Activated CD4-positive, alpha-beta T cell treated with anti-CD3 and anti-CD28 coated beads, Interleukin-10, Interleukin-2, amounts not matched to agents 100 ng/mL and 50 ng/mL, durations not matched to agents 16 hours and 8 hours (primary cell): ENCODE data around the gene KIAA1671.
A peak's percentile ranks its signal among the peaks of the same experiment; 100 is the strongest.

ENCODE experiments used
- DNase-seq: peaks from one replicate; pipeline ENCODE4 v3.0.0-alpha.2; 2020

Gene KIAA1671

DNA sequence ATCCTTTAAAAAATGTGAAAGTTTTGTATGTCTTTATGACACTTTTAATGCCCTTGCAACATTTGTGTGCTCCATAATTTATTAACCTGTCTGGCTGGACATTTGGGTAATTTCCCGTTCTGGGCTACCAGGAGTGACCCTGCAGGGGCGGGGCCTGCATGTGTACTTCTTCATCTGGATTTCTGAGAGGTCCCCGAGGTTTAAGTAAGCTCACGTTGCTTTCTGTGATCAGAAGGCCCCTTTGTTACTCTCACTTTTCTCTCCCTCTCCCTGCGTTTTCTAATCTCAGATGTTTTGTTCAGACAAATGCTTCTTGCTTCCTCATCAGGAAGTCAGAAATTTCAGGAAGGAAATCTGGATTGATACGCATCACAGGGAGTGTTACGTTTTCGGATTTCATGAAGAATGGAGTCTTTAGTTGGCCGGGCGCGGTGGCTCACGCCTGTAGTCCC, 168.3 kb downstream of the KIAA1671 start:
- DNase-seq: no peak

DNA sequence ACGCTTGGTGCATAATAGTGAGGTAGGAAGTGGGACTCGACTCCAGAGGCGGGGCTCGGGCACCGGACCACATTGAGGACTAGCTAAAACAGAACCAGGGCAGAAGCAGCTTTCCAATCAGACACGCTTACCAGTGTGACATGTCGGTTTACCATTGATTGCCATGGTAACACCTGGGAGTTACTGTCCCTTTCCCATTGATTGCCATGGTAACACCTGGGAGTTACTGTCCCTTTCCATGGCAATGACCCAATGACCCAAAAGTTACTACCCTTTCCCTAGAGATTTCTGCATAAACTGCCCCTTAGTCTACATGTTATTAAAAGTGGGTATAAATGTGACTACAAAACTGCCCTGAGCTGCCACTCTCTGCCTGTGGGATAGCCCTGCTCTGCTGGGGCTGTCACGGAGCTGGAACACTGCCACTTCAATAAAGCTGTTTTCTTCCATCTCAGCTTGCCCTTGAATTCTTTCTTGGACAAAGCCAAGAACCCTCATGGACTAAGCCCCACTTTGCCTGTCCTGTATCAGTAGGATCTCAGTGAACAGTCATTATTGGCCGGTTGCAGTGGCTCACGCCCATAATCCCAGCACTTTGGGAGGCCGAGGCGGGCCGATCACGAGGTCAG, 169.7 kb downstream of the KIAA1671 start:
- no peak for DNase-seq

DNA sequence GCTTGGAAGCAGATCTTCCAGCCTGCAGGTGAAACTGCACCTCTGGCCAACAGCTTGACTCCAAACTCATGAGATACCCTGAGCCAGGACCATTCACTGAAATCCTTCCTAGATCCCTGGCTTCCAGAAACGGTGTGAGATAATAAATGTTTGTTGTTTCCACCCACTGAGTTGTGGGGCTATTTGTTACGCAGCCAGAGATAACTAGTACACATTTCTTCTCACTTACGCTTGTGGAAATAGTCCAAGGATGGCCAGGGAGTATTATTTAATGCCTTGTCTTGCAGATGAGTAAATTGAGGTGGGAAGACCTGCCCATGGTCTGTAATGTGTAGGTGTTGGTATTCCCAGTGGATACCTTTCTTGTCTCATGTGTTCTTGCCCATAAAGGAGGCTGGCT, 171.2 kb downstream of the KIAA1671 start:
- DNase-seq: no peak

DNA sequence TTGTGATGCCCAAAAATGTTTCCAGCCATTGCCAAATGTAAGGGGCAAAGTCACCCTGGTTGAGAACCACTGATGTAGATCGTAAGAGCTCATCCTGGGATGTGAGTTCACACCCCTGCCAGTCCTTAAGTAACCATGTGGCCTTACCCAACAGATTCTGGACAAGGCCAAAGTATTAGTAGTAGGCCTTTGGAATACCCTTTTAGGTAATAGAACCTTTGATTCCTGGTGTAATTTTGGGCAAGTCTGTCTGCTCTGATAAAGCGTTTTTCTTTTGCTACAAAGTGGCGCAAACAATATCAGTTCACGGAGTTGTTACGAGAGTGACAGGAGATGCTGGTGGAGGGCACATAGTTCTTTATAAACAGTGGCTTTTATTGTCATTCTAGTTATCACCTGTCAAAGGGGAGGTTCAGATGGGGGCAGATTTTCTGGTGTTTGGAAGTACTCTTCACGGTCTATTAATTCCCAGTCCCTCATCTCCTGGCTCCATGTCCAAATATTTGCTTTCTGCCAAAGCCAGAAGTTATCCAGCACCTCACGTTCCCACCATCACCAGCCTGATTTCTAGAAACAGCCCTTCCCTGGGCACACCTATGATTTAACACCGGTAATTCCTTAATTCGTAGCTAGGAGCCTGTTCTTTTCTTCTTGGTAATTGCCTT, 173.3 kb downstream of the KIAA1671 start:
- DNase-seq: no peak

DNA sequence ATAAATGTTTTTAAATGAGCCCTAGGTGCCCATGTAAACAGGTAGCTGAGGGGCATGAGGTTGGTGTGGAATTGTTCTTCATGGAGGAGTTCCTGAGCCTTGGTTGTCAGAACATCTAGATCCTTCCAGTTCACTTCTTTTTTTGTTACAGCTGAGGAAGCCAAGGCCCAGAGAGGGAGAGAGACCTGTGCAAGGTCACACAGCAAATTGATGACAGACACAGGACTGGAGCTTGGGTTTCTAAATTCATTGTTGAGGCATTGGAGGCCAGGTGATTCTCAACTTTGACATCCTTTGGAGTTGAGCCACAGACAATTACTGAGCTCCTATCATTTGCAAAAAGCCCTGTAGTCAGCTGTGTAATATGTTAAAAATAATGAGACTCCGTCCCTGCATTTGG, 174.0 kb downstream of the KIAA1671 start:
- DNase-seq: no peak

DNA sequence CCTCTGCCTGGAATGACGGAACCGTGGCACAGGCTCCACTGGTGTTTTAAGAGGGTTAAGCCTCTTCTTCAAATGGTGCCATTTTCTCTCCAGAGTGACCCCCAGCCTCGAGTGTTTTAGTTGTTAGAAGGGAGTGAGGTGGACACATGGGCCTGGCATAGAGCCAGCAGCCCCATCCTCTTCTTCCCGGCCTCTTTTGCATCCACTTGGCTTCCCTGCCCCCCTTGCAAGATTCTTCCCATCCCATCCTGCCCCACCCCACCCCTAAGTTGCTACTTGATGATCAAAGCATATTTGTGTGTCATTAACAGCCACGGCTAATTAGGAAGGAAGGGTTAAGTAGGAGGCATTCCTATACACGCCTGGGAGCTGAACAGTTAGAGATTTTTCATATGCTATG, 174.8 kb downstream of the KIAA1671 start:
- DNase-seq: no peak

DNA sequence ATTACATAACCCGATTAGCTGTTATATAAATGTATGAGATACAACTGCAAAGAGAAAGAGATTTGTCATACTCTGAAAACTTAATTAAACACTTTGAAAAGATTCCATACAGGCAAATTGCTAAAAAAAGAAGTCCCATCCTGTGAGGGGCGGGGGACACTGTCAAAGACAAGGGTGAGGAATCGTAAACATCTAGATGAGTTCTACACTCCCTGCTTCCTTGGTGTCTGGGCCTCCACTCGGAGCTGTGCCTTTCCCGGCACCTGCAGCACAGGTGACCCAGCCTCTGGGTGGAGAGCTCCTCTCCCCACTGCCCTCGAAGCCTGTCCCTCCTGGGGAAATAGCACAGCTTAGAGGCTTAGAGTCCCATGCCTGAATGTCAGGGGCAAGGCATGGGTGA, 177.9 kb downstream of the KIAA1671 start:
- DNase-seq: no peak

DNA sequence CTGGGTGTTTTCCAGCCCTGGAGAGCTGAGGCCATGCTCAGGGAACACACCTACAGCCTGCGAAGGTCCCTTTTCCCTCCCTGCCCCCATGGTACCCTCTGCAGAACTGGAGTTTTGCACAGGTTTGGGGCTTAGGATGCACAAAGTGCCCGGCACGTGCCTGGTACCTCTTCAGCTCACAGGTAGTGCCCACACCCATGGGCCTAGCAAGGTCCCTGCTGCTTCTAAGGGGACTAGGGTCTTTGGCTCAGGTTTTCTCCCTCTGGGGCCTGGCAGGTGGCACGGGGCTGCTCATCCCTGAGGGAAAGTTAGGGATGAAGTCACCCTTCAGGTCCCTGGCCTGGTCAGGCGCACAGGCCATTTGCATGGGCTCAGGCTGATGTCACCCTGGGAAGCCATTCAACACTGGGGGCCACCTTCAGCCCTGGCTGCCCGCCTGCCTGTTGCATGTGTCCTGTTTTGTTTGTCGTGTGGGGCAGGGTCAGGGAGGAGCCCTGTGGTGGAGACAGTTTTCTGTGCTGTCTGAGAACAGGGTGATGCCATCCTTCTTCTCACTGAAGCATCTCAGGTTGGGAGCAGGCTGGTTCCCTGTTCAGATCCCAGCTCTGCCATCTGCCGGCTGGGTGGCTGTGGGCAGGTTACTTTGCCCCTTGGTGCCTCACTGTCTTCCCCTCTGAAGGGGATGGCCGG, 178.8 kb downstream of the KIAA1671 start:
- no peak for DNase-seq

DNA sequence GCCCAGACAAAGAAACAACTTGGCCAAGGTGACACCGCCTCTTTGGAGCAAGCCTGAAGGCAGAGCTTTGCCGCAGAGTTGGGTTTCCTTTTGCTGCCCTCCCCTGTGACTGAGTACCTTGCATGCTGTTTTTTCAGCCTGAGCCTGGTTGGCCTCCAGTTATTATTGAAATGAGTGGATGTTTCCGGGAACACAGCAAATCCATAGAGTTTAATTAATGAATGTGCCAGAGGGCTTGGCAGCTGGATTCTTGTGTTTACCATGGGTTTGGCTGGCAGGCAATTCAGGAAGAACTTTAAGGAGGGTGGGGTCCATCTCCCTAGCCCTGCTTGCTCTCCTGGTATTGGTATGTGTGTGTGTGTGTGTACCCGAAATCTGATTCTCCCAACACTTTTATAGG, 181.5 kb downstream of the KIAA1671 start:
- no peak for DNase-seq

DNA sequence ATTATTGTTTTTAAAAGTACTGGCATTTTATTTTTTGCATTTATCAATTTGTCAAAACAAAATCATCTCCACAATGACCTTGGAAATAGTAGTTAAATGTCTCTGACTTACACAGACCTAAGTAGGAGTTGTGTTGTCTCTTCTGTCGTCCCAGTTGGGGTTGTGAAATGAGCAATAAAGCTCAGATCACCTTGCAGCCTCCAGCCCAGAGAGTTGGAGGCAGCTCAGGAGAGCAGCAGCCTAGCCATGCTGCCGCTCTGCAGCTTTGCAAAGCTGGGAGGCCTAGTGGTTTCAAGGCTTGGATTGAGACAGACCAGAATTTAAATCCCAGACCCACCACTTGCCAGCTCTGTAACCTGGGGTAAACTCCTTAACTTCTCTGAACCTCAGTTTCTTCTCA, 181.9 kb downstream of the KIAA1671 start:
- DNase-seq: peak; percentile 25

DNA sequence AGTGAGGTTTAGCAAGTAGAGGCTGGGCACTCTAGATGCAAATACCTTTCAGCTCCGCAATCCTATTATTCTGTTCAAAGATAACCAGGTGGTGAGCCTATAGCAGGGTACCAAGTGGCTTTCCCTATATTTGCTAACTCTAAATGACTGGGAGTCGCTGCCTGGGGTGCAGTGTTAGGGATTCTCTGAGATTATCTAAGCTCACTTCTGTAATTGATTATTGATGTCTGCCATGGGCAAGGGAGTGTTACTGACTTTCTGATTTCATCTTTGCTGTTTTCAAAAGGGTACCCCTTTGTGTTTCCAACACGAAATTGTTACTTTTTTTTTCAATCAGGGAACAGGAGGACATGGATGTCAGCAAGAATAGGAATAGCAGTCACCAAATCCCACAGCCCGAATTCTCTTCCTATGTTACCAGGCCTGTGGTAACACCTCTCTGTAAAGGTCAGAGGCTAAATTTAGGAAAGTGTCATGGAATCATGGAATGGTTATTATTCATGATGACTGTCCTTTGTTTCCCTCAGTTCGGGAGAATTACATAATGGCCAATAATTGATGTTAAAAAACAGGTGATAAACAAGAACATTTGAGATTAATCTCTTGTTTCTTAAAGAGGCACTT, 184.5 kb downstream of the KIAA1671 start:
- no peak for DNase-seq

DNA sequence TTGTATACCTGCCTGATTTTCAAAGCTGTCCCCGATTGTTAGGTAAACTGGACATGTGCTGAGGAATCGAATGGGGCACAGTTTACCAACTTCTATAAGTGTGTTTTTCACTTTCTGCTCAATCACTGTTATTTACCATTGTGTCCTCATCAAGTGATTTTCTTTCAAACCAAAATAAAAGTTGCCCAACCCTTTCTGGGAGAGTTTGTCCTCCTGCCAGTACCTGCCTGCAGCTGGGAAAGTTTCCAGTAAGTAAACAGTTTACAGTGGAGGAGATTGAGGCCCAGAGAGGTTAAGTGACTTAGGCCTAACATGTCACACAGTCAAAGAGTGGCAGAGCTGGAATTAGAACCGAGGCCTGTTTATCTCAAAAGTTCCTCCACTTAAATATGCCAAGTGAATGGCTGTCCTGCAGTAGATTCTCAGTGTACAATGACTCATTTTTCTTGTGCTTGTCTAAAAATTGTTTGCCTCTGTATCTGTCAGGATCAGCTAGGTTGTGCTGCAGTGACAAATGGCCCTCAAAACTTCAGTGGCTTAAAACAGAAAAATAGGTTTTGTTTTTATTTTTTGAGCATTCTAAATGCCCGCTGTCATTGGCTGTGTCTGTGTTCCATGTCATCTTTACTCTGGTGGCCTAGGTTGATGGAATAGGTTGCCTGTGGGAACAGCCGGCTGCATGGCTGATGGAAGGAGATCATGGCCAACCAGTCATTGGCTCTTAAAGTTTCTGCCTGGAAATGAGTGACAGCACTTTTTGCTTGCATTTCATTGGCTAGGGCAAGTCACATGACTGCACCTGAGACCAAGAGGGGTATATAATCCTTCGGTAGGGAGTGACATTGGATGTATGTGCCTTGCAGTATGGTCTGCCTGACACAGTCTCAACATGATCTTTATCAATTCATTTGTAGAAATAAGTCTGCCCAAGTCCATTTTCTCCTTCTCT, 185.3 kb downstream of the KIAA1671 start:
- no peak for DNase-seq

DNA sequence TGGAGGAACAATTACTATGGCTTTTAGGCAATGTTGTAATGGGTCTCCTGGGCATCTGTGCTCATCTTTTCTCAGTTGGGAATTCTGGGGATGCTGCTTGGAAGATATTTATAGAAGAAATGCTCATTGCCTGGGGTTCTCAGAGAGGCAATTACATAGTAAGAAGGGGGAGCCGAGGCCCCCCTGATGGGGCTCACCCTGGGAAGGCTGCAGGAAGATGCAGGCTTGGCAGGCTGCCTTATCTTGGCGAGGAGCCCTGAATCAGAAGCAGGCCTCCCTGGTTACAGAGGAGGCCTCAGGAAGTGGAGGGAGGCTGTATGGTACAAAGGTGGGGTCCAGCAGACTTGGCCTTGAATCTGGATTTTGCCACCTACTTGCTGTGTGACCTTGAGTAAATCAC, 186.5 kb downstream of the KIAA1671 start:
- DNase-seq: no peak

DNA sequence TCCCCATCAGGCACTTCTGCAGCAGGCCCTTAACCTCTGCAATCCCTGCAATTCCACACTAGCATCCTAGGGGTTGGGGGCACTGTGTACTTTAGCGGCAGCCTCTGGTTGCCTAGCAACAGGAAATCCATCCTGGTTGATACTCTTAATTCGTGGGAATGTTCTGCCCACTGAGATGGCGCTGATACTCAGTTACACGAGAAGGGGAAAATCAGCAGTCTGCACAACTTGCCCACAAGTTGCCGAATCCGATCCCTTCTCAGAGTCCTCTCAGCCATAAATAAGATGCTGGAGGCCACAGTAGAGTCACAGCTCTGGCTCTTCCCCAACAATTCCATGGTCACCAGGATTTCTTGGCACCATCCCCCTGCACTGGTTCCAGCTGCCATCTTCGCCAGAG, 189.6 kb downstream of the KIAA1671 start:
- no peak for DNase-seq

DNA sequence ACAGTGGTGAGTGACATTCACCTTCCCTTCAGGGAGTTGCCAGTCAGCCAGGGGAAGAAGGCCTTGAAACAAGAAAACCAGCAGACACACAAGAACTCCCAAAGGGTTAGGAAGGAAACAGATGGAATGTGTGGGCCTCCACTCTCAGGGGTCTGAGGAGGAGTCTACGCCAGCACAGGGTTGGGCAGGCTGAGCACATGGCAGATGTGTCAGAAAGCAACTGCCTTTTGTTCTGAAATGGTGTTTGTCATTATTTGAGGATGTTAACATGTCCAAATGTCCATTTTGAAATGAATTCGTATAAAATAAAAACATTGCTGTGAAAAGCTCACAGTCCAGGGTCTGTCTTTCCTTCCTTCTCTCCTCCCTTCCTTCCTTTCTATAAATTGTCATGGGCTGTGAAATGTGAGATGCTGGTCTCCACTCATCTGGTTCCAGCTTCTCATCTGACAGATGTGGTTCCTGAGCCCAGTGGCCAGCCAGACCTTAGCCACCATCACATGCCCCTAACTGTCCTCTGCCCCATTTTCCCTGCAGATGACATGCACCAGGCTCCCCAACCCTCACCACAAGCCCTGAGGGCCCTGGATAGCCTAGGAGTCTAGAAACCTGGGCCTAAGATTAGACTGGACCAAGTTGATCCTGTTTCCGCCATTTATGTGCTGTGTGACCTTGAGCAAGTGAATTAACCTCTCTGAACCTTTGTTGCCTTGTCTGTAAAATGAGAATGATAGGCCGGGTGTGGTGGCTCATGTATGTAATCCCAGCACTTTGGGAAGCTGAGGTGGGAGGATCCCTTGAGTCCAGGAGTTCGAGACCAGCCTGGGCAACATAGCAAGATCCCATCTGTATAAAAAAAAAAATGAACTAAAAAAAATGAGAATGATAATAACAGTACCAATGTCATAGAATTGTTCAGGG, 190.9 kb downstream of the KIAA1671 start:
- DNase-seq: no peak

DNA sequence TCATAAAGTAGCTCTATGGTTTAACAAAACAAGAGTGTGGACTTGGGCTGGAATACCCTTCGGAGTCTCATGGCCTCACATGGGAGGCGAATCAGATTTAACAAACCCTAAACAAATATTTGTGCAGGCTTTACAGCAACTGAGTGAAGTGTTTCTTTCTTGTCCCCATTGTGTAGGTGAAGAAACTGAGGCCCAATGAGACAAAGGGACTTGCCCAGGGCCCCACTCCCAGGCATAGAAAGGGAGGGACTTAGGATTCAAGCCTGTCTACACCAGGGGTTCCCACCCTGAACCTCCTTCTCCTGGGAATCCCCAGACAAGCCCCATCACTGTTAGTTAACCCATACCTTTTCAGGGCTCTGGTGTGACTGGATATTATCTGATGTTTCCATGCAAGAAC, 192.0 kb downstream of the KIAA1671 start:
- no peak for DNase-seq

DNA sequence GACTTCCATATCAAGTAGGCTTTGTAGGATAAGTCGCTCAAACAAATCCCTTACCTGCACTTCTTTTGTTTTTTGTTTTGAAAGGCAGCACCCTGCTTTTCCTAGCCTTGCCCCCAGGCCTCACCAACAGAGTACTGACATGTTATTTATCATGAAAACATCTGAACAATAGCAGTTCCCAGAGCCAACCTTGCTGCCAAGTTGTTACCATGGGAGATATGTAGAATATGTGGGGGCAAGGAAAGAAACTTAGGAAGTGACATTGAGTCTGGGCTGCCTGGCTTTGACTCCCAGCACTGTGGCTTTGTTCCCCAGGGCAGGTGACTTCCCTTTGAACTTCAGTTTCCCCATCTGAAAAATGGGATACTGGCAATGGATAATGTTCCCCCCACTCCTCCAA, 193.8 kb downstream of the KIAA1671 start:
- DNase-seq: no peak

DNA sequence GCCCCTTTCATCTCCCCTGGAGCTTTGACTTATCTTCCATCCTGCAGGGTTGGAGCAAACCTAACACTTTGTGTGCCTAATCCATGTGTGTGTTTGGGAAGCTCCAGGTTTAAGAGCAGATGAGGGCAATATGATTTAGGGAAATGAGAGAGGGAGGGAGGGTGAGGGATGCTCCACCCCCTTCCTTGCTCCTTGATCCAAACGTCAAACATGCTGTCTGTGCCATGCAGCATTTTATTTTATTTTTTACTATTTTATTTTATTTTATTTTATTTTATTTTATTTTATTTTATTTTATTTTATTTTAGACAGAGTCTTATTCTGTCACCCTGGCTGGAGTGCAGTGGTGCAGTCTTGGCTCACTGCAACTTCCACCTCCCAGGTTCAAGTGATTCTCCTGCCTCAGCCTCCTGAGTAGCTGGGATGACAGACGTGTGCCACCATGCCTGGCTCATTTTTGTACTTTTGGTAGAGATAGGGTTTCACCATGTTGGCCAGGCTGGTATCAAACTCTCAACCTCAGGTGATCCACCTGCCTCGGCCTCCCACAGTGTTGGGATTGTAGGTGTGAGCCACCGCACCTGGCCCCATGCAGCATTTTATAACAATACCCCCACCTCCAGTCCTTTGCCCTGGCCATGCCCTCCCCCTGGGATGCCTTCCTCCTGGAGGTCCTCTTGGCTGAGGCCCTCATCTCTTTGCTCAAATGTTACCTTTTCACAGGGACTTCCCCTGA, 194.6 kb downstream of the KIAA1671 start:
- no peak for DNase-seq

DNA sequence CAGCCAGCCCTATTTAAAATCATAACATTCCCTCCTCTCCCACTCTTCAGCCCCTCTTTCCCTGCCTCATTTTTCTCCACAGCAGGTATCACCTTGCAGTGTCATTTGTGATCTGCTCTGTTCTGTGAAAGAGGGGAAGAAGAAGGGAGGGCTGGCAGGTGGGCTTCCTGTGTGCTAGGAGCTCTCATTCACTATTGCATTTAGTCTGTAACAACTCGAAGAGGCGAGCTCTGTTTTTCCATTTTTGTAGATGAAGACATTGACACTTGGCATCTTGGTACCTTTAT, 195.1 kb downstream of the KIAA1671 start:
- no peak for DNase-seq

DNA sequence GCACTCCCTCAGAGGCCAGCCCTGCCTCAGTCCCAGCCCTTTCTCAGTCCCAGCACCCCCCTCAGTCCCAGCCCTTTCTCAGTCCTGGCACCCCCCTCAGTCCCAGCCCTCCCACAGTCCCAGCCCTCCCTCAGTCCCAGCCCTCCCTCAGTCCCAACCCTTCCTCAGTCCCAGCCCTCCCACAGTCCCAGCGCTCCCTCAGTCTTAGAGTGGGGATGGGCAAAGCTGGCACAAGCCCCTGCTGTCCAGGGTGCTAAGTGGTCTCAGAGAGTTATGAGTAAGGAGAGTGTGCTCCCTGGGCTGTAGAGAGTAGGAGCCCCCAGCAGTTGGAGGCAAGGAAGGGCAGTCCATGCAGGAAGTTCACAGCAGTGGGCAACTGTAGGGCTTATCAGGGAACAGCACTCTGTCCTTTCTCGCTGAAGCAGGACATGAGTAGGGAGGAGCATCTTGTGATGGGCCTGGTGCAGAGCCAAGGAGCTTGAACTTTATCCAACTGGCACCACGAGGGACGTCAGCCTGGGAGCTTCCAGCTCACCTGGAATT, 195.7 kb downstream of the KIAA1671 start:
- no peak for DNase-seq

DNA sequence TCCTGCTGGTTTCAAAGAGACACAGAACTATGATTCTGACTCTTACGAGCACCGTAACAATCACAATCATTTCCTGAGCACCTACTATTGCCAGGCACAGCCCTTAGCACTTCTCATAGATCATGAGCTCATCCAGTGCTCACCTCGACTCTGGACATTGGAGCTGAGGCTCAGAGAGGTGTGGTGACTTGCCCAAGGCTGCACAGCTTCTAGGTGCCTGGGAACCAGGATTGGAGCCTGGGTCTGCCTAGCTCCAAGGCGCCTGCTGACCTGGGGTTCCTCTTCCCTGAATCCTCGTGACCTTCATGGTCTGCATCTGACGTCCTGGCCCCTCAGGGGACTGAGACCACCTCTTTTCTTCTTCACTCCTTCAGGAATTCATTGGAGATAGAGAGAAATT, 196.5 kb downstream of the KIAA1671 start:
- no peak for DNase-seq
